Omental fat pad (tissue), 4 donors: ENCODE results near the gene LARGE1. TPM values are rescaled to one million over a fixed set of nuclear protein-coding genes. Genes with fewer than 3 reads are reported as not detected.

Experiments used
- ATAC-seq: fragments of 150-250 bp; one replicate; pipeline ENCODE4 v1.9.1; 2016; ENCODE audit warnings: mild to moderate bottlenecking, moderate library complexity; ENCODE audit not compliant: low FRiP score
- DNase-seq: peaks from one replicate; pipeline ENCODE4 v3.0.0-alpha.2; 2019; ENCODE audit warnings: low spot score
- CTCF ChIP-seq, 3 donors: fragments of 450-650 bp; IDR thresholded peaks; one replicate each; pipeline ENCODE4 v1.5.1; 2016 to 2017; ENCODE audit warnings: antibody characterized with exemption in 3 of 3, mild to moderate bottlenecking in 3 of 3, moderate library complexity in 2 of 3
- total RNA-seq, 4 donors: library from RNA; depleted of rRNA; stranded (reverse); fragments of >200 nt; gene quantifications; one replicate each; pipeline ENCODE4 v1.1.0, GENCODE V29; 2016

Gene LARGE1
- total RNA-seq, 4 donors from 2014 or later: 16.5 to 31.2 (median 22.3) TPM

DNA sequence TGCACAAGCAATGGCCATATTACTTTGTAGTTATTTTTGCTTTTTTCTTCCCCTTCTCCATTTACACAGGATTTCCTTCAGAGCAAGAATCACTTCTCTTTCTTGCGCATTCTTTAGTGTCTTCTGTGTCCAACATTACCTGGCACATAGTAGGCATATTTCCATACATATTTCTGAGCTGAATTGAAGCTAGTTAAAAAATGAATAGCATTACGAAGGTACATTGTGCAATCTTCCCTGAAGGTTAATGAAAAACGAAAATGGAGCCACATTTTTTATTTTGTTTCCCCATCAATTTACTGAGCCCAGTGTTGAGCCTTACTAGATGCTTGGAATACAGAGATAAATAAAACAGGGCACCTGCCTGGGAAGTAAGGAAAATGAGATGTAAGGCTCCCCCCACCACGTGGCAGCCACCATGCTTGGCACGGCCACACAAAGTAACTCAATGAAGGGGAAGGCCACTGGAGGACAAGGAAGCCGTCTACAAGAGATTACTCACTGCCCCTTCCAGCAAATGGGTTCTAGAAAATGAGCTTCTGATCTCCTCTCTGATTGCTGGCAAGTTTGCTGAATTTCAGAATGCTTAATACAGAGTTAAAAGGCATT lies 381.9 kb downstream of the LARGE1 start:
- ATAC-seq (no peak), DNase-seq (no peak)
- TF ChIP-seq CTCF (IDR thresholded peaks at IDR 0.05): no peak

DNA sequence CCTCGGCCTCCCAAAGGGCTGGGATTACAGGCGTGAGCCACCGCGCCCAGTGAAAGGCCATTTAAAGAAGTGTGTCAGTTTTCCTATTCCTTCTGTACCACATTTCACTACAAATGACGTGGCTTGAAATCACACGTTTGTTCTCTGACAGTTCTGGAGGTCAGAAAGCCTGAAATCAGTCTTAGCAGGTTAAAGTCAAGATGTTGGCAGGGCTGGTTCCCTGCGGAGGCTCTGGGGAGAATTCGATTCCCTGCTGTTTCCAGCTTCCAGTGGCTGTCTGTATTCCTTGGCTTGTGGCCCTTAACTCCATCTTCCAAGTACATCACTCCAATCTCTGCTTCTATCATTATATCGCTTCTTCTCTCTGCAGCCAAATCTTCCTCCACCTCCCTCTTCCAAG lies 383.2 kb downstream of the LARGE1 start:
- DNase-seq (no peak), ATAC-seq (no peak)
- no peak for TF ChIP-seq CTCF (IDR thresholded peaks at IDR 0.05)

DNA sequence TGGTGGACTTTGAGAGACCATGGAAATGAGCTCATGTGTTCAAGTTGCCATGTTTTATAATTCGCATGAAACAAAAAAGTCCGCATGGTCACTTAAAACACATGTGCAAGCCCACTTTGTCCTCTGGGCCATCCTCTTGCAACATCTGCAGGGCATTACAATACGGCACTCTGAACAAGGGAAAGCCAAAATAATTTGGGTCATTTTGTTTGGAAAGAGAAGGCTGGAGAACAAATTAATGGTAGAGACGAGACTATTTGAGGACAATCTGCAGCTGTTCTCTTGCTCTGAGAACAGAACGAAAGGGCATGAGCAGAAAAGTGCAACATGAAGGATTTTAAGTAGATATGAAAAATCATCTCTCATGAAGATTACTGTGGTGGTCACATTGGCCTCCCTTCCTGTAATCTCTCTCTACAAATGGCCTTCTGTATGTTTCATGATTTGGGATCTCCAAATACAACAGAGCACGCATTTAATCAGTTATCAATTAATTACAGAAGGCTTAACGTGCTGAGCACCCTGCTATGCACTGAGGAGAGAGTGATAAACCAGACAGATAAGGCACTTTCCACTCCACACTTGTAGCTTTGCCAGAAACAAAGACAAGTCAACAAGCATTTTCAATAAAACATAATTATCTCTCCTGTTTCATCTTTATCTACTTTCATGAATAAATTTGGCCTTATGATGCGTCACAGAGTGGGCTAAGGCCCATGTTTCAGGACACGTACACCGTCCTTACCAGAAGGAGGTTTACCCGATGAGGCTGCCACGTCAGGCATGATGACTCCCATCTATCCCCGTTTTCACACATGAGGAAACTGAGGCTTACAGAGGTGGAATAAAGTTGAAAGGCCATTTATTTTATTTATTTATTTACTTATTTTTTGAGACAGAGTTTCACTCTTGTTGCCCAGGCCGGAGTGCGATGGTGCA lies 384.1 kb downstream of the LARGE1 start:
- DNase-seq (no peak), ATAC-seq (no peak)
- no peak for TF ChIP-seq CTCF (IDR thresholded peaks at IDR 0.05)

GRCh38 chr22:33529424-33530113 lies 390.7 kb downstream of the LARGE1 start:
- DNase-seq: no peak
- no peak for TF ChIP-seq CTCF (IDR thresholded peaks at IDR 0.05)
- no peak for ATAC-seq

GRCh38 chr22:33528183-33528582 lies 392.1 kb downstream of the LARGE1 start:
- no peak for DNase-seq
- no peak for ATAC-seq
- no peak for TF ChIP-seq CTCF (IDR thresholded peaks at IDR 0.05)

GRCh38 chr22:33526434-33527107 lies 393.7 kb downstream of the LARGE1 start:
- ATAC-seq: no peak
- no peak for TF ChIP-seq CTCF (IDR thresholded peaks at IDR 0.05)
- no peak for DNase-seq
